GM18505 (cell line): ENCODE measurements around the gene NEGR1.

ENCODE experiments used
- ATAC-seq: cut with Tn5 transposase; IDR thresholded peaks from one replicate; pipeline ENCODE4 v1.9.1; 2021; ENCODE audit not compliant: unreplicated experiment
- POLR2A ChIP-seq: IDR thresholded peaks from 4 replicates; pipeline ENCODE4 v1.6.1; 2011; ENCODE audit warnings: borderline replicate concordance; ENCODE audit not compliant: insufficient read depth, insufficient read length; ENCODE audit errors: extremely low read depth

Gene NEGR1

GRCh38 chr1:71839876-71840275, 442.5 kb downstream of the NEGR1 start:
- ATAC-seq = no peak
- no peak for TF ChIP-seq POLR2A

GRCh38 chr1:71836904-71837303, 445.4 kb downstream of the NEGR1 start:
- no peak for TF ChIP-seq POLR2A
- ATAC-seq = no peak

- ATAC-seq = peak; percentile 89
- no peak for TF ChIP-seq POLR2A
These were observed 446.9 kb downstream of the NEGR1 start for GRCh38 chr1:71835442-71835813.

- peak; percentile 10 for ATAC-seq
- TF ChIP-seq POLR2A = no peak
These were observed 447.5 kb downstream of the NEGR1 start for GRCh38 chr1:71834601-71835441.

- no peak for ATAC-seq
- TF ChIP-seq POLR2A = no peak
These were observed 450.7 kb downstream of the NEGR1 start for GRCh38 chr1:71831646-71832045.

- no peak for ATAC-seq
These were observed 453.0 kb downstream of the NEGR1 start for GRCh38 chr1:71829346-71829745.

GRCh38 chr1:71828431-71829012, 453.8 kb downstream of the NEGR1 start:
- no peak for ATAC-seq
- no peak for TF ChIP-seq POLR2A

More at GRCh38 chr1:71829346-71829745, 453.0 kb downstream of the NEGR1 start:
- no peak for TF ChIP-seq POLR2A

DNA sequence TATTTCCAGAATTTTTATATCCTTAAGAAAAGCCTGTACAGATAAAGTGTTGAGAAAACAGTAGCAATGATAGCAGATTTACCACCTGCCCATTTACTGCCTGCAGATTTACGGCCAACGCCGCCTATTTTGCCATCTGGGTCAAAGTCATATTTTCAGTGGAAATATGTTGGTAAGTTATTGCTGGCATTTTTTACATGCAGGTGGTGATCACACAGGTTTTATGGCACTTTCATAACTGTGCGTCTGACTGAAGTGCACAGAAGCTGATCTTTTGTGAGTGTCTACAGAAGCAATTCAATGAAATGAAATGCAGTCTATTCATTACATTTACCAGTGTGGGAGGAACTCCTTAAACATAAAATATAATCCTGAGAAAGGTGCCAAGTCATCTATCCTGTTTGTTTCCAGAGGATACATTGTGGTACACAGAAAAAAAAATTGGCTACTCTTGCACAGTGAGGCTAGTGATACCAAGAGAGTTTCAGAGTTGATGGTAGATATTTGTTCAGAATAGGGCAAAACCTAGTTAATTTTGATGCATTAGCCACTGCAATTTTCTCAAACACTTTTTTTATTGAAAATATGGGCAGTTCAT, 458.5 kb downstream of the NEGR1 start:
- no peak for TF ChIP-seq POLR2A
- no peak for ATAC-seq

DNA sequence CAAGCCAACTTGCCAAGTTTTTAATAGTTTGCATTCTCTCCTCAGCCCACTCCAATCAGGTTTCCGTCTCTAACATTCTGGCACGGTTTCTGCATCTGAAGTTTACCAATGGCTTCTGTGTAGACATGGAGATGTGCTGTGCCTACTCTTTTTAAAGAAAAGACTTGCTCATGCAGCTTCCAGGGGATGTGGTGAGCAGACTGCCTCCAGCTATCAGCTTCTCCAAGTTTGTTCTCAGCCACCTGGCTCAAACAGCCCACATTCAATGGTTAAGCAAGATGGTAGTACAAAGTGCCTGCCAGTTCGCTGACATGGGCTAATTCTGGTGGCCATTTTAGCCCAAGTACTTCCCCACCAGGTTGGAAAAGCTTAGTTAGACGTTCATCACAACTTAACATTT, 465.3 kb downstream of the NEGR1 start:
- no peak for ATAC-seq

GRCh38 chr1:71809085-71809484, 473.3 kb downstream of the NEGR1 start:
- no peak for ATAC-seq

More for the DNA sequence above, 465.3 kb downstream of the NEGR1 start:
- TF ChIP-seq POLR2A = no peak

GRCh38 chr1:71804140-71804539, 478.2 kb downstream of the NEGR1 start:
- no peak for TF ChIP-seq POLR2A
- ATAC-seq = no peak

More at GRCh38 chr1:71809085-71809484, 473.3 kb downstream of the NEGR1 start:
- TF ChIP-seq POLR2A = no peak

GRCh38 chr1:71796006-71796405, 486.3 kb downstream of the NEGR1 start:
- TF ChIP-seq POLR2A = no peak
- no peak for ATAC-seq

GRCh38 chr1:71792264-71792663, 490.1 kb downstream of the NEGR1 start:
- no peak for TF ChIP-seq POLR2A
- no peak for ATAC-seq

DNA sequence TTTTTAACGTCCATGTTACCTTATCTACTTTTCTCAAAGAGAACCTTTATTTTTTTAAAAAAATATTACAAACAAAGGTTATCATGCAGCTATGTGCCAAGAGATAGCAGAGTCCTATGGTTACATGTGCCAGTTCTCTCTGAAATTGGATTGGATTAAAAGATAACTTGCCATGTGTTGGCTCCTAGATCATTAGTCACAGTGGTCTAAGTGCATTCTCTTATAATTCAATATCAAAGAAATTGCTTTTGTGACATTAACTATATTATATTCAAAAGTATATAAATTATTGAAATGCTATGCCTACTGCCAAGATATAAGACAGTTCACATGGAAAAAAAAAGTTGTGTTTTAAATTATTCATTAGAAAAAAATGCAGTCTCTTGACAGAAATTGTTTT, 494.2 kb downstream of the NEGR1 start:
- TF ChIP-seq POLR2A = no peak

DNA sequence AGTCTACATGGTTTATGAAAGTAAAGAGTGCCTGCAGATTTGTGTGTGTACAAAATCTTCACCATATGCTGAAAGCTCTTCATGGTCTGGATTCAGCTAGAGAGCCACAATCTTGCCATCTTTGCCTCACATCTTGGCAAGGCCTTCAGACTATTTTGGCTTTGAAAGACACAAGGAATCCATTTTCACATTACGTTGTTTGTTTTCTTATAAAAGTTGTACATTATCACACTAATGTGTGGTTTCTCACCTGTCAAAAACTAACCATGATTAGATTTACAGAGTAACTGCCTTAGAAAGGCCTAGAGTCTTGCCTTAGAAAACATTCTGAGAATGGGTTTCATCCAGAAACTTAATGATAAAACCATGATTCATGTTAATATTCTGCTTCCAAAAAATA, 494.6 kb downstream of the NEGR1 start:
- no peak for TF ChIP-seq POLR2A
- no peak for ATAC-seq

More for the DNA sequence above, 494.2 kb downstream of the NEGR1 start:
- ATAC-seq = no peak

- no peak for ATAC-seq
- no peak for TF ChIP-seq POLR2A
These were observed 496.1 kb downstream of the NEGR1 start for GRCh38 chr1:71786218-71786617.
